ENCODE measurements around the gene SLFN13.
"Not testable (repeated sequence)": the region's sequence is repeated elsewhere in the genome, so short reads cannot be mapped to it uniquely, and the experiment has no call there.

Gene SLFN13

GRCh38 chr17:35460354-35460851 lies 11.8 kb upstream of the SLFN13 start:
- no peak for TF ChIP-seq SPI1 (IDR thresholded peaks at IDR 0.05; ENCODE audit: borderline replicate concordance, low read depth)
- TF ChIP-seq POLR2AphosphoS5 (IDR thresholded peaks at IDR 0.05; ENCODE audit: low read depth): no peak
- TF ChIP-seq GABPA (IDR thresholded peaks at IDR 0.05; ENCODE audit: low read depth): no peak
- TF ChIP-seq REST (IDR thresholded peaks at IDR 0.05; ENCODE audit: insufficient replicate concordance, low read depth): no peak
- TF ChIP-seq CTCF (IDR thresholded peaks at IDR 0.05; ENCODE audit: insufficient read depth, low read length): no peak
- Histone ChIP-seq H3K27me3 (ENCODE audit: insufficient read depth, poor library complexity, severe bottlenecking) (no peaks in the 10 kb centered on the region), H3K27ac (replicated peaks) (no peak overlapping the region), H3K4me3 (replicated peaks; ENCODE audit: insufficient read depth, low read length) (no peak overlapping the region)
- DNase-seq (ENCODE audit: low read depth in 1 of 2, low spot score in 1 of 2): no peak

GRCh38 chr17:35454035-35454434 lies 5.5 kb upstream of the SLFN13 start:
- DNase-seq (ENCODE audit: low read depth in 1 of 2, low spot score in 1 of 2); H3K27me3 ChIP-seq (ENCODE audit: insufficient read depth, poor library complexity, severe bottlenecking); H3K4me3 ChIP-seq (replicated peaks; ENCODE audit: insufficient read depth, low read length); H3K27ac ChIP-seq (replicated peaks): not testable (repeated sequence)

GRCh38 chr17:35453171-35453570 lies 4.6 kb upstream of the SLFN13 start:
- TF ChIP-seq POLR2AphosphoS5 (IDR thresholded peaks at IDR 0.05; ENCODE audit: low read depth): no peak
- no peak for TF ChIP-seq SPI1 (IDR thresholded peaks at IDR 0.05; ENCODE audit: borderline replicate concordance, low read depth)
- TF ChIP-seq REST (IDR thresholded peaks at IDR 0.05; ENCODE audit: insufficient replicate concordance, low read depth): no peak
- TF ChIP-seq GABPA (IDR thresholded peaks at IDR 0.05; ENCODE audit: low read depth): no peak
- no peak for TF ChIP-seq CTCF (IDR thresholded peaks at IDR 0.05; ENCODE audit: insufficient read depth, low read length)
- no peaks in the 10 kb centered on the region for H3K27me3 ChIP-seq (ENCODE audit: insufficient read depth, poor library complexity, severe bottlenecking)
- no peak overlapping the region for H3K27ac ChIP-seq (replicated peaks)
- no peak for DNase-seq (ENCODE audit: low read depth in 1 of 2, low spot score in 1 of 2)
- H3K4me3 ChIP-seq (replicated peaks; ENCODE audit: insufficient read depth, low read length): no peak overlapping the region

DNA sequence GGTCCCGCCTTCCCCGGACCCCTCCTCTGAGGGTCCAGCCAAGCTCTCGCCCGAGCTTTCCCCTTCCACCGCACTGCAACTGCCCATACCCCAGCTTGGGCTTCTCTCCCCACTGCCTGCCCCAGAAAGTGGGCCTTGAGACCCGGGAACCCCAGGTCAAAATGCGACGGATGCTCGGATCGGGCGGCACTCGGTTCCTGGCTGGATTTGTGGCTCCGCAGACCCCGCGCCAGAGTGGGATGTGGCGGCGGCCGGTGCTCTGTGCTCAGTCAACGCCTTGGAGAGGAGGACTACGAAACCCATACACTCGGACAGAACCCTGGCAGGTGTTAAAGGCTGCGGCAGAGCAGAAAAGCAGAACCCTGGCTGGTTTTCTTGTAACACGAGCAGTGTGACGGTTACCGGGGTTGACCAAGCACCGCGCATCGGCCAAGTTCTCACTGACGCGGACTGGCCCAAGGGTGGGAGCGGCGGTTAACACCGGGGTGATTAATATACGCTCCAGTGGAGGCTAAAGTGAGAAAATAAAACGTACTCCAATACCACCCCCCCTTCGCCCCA lies 885 bp upstream of the SLFN13 start:
- Histone ChIP-seq H3K27ac (replicated peaks) (peak overlapping the region; percentile 97), H3K4me3 (replicated peaks; ENCODE audit: insufficient read depth, low read length) (peak overlapping the region; percentile 56), H3K27me3 (ENCODE audit: insufficient read depth, poor library complexity, severe bottlenecking) (no peaks in the 10 kb centered on the region)
- DNase-seq (ENCODE audit: low read depth in 1 of 2, low spot score in 1 of 2): peak in 1 of 2 experiments; percentile 89
- TF ChIP-seq CTCF (IDR thresholded peaks at IDR 0.05; ENCODE audit: insufficient read depth, low read length) (no peak), SPI1 (IDR thresholded peaks at IDR 0.05; ENCODE audit: borderline replicate concordance, low read depth) (peak; percentile 75), POLR2AphosphoS5 (IDR thresholded peaks at IDR 0.05; ENCODE audit: low read depth) (peak; percentile 65)
